GM12872 (cell line): ENCODE measurements around the gene RACK1.

Source experiments
- CTCF ChIP-seq: IDR thresholded peaks from 3 replicates; pipeline ENCODE4 v1.5.1; 2011; ENCODE audit warnings: low read depth, mild to moderate bottlenecking, low read length, moderate library complexity; ENCODE audit not compliant: insufficient read depth

The RACK1 gene

GRCh38 chr5:181197326-181197951 is 46.3 kb downstream of the RACK1 start:
- no peak for TF ChIP-seq CTCF

GRCh38 chr5:181195249-181195761 is 48.4 kb downstream of the RACK1 start:
- TF ChIP-seq CTCF, result no peak

- no peak for TF ChIP-seq CTCF
Observed at GRCh38 chr5:181194489-181195248, 49.0 kb downstream of the RACK1 start.

GRCh38 chr5:181193656-181194055 is 50.0 kb downstream of the RACK1 start:
- no peak for TF ChIP-seq CTCF

- TF ChIP-seq CTCF, result no peak
Observed at GRCh38 chr5:181192337-181193046, 51.2 kb downstream of the RACK1 start.

- no peak for TF ChIP-seq CTCF
Observed at GRCh38 chr5:181191526-181192336, 52.0 kb downstream of the RACK1 start.
